Measurements from ENCODE around the gene R3HDM4. TPM values are rescaled to one million over a fixed set of nuclear protein-coding genes. Genes with fewer than 3 reads are reported as not detected.

R3HDM4 gene
- total RNA-seq, 1 experiment from 2014 or later: 55.8 TPM

- H3K9me2 ChIP-seq (ENCODE audit: insufficient read depth): no peaks in the 10 kb centered on the region
Measured at GRCh38 chr19:918481-919198, 5.6 kb upstream of the R3HDM4 start.

DNA sequence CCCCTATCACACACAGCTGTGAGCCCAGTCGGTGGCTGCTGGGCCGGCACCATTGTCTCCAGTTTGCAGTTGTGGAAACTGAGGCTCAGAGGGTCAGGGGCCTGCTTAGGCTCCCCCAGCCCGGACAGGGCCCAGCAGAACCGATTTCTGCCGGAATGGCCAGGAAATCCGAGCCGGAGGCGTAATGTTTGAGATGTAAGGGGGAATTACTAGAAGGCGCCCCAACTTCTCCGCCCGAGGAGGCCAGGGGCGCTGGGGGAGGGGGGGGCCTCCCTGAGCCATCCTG, 5.1 kb upstream of the R3HDM4 start:
- Histone ChIP-seq H3K4me2 (peak overlapping the region; percentile 44), H3K27me3 (ENCODE audit: insufficient read depth, low read depth) (peaks cover 21% of the 10 kb centered on the region)
- no TSS peak for BruUV-seq (replicated peaks)

More at GRCh38 chr19:918481-919198, 5.6 kb upstream of the R3HDM4 start:
- no TSS peak for BruUV-seq (replicated peaks)
- ChIA-PET CTCF (no interaction called here), POLR2A (ENCODE audit: unreplicated experiment) (interaction anchor here (0.5 kb wide), 1 partner anchor 67 kb away, joined by 9 read pairs; the partner anchor contains the start of gene ELANE)
- intact Hi-C loops (cut with micrococcal nuclease; ENCODE audit: unreplicated experiment): loop anchor here (1.0 kb wide), 1 partner anchor 35 kb away; no protein-coding TSS in a partner anchor
- Histone ChIP-seq H3K4me3 (no peak overlapping the region), H3K4me1 (replicated peaks; ENCODE audit: insufficient read depth) (0 out of 2 replicates have a peak, but pooled peaks cover 3% of the 10 kb centered on the region), H3F3A (ENCODE audit: insufficient read depth, low read depth) (peaks cover 24% of the 10 kb centered on the region; the same call in 1 of the 2 replicates), H3K27ac (no peak overlapping the region), H3K36me3 (ENCODE audit: low read depth) (no peaks in the 10 kb centered on the region), H4K20me1 (ENCODE audit: insufficient read depth) (no peaks in the 10 kb centered on the region), H3K27me3 (ENCODE audit: insufficient read depth, low read depth) (peaks cover 21% of the 10 kb centered on the region), H3K79me2 (ENCODE audit: low read depth) (0 out of 2 replicates have a peak, but pooled peaks cover 1% of the 10 kb centered on the region), H2AFZ (no peak overlapping the region), H3K9me3 (ENCODE audit: insufficient read depth, low read depth) (no peaks in the 10 kb centered on the region), H3K4me2 (no peak overlapping the region)
- no peak for TF ChIP-seq EZH2 (IDR thresholded peaks at IDR 0.05; ENCODE audit: low read depth)
- TF ChIP-seq CTCF (conservative IDR thresholded peaks at IDR 0.05): no peak
- no peak for DNase-seq

More for the DNA sequence above, 5.1 kb upstream of the R3HDM4 start:
- no peaks in the 10 kb centered on the region for H3K9me2 ChIP-seq (ENCODE audit: insufficient read depth)
- H3F3A ChIP-seq (ENCODE audit: insufficient read depth, low read depth): peaks cover 21% of the 10 kb centered on the region; the same call in 1 of the 2 replicates
- no peaks in the 10 kb centered on the region for H3K36me3 ChIP-seq (ENCODE audit: low read depth)
- H3K9me3 ChIP-seq (ENCODE audit: insufficient read depth, low read depth): no peaks in the 10 kb centered on the region
- intact Hi-C loops (cut with micrococcal nuclease; ENCODE audit: unreplicated experiment): no loop called here
- 0 out of 2 replicates have a peak, but pooled peaks cover 4% of the 10 kb centered on the region for H3K4me1 ChIP-seq (replicated peaks; ENCODE audit: insufficient read depth)
- DNase-seq: no peak
- H3K4me3 ChIP-seq: no peak overlapping the region
- H2AFZ ChIP-seq: no peak overlapping the region
- no peaks in the 10 kb centered on the region for H4K20me1 ChIP-seq (ENCODE audit: insufficient read depth)
- no peak overlapping the region for H3K27ac ChIP-seq
- H3K79me2 ChIP-seq (ENCODE audit: low read depth): 0 out of 2 replicates have a peak, but pooled peaks cover 6% of the 10 kb centered on the region
- ChIA-PET POLR2A (ENCODE audit: unreplicated experiment) (no interaction called here), CTCF (no interaction called here)
- TF ChIP-seq EZH2 (IDR thresholded peaks at IDR 0.05; ENCODE audit: low read depth) (peak; percentile 94; the same call in 1 of the 2 replicates), CTCF (conservative IDR thresholded peaks at IDR 0.05) (no peak)

Measured in PC-9 (cell line).